H9 (cell line): Measurements from ENCODE around the gene ASB5. TPM values are rescaled to one million over a fixed set of nuclear protein-coding genes. Genes with fewer than 3 reads are reported as not detected.
A peak's percentile ranks its signal among the peaks of the same experiment; 100 is the strongest.

Experiments used
- DNase-seq: peaks from one replicate; pipeline ENCODE4 v3.0.0-alpha.2; 2017
- H2AFZ ChIP-seq: one replicate; pipeline ENCODE4 v1.6.1; 2013; ENCODE audit warnings: mild to moderate bottlenecking, low read length, control low read depth, moderate library complexity
- H2AK5ac ChIP-seq: 2 replicates; pipeline ENCODE4 v1.6.1; 2013; ENCODE audit warnings: low read length, control low read depth, mixed read lengths; ENCODE audit not compliant: insufficient read length
- H2BK120ac ChIP-seq: one replicate; pipeline ENCODE4 v1.6.1; 2013; ENCODE audit warnings: low read depth, mild to moderate bottlenecking, low read length, control low read depth, inconsistent platforms; ENCODE audit not compliant: poor library complexity, severe bottlenecking
- H2BK12ac ChIP-seq: 2 replicates; pipeline ENCODE4 v1.6.1; 2013; ENCODE audit warnings: low read length, control low read depth, mixed read lengths, low read depth; ENCODE audit not compliant: insufficient read length
- H2BK15ac ChIP-seq: 2 replicates; pipeline ENCODE4 v1.6.1; 2013; ENCODE audit warnings: low read depth, low read length, control low read depth
- H2BK20ac ChIP-seq: one replicate; pipeline ENCODE4 v1.6.1; 2013; ENCODE audit warnings: low read depth, mild to moderate bottlenecking, low read length, control low read depth, inconsistent platforms; ENCODE audit not compliant: poor library complexity, severe bottlenecking
- H2BK5ac ChIP-seq: 2 replicates; pipeline ENCODE4 v1.6.1; 2013; ENCODE audit warnings: low read length, control low read depth, mixed read lengths; ENCODE audit not compliant: insufficient read length
- H3K14ac ChIP-seq: 2 replicates; pipeline ENCODE4 v1.6.1; 2013; ENCODE audit warnings: low read length, control low read depth; ENCODE audit not compliant: insufficient read depth
- H3K18ac ChIP-seq: 2 replicates; pipeline ENCODE4 v1.6.1; 2013; ENCODE audit warnings: low read depth, mild to moderate bottlenecking, mixed read lengths, low read length, control low read depth; ENCODE audit not compliant: insufficient read length
- H3K23ac ChIP-seq: 2 replicates; pipeline ENCODE4 v1.6.1; 2013; ENCODE audit warnings: low read length, control low read depth, mixed read lengths, low read depth; ENCODE audit not compliant: insufficient read length
- H3K23me2 ChIP-seq: 2 replicates; pipeline ENCODE4 v1.6.1; 2013; ENCODE audit warnings: low read depth, mild to moderate bottlenecking, mixed read lengths, low read length, control low read depth; ENCODE audit not compliant: insufficient read length, poor library complexity, severe bottlenecking
- H3K27ac ChIP-seq: 2 replicates; pipeline ENCODE4 v1.5.1; 2013; ENCODE audit warnings: low read length, control low read depth, mixed read lengths, low read depth; ENCODE audit not compliant: insufficient read length
- H3K27me3 ChIP-seq: 2 replicates; pipeline ENCODE4 v1.6.1; 2013; ENCODE audit warnings: low read length, control low read depth, inconsistent platforms; ENCODE audit not compliant: insufficient read depth
- H3K4ac ChIP-seq: 2 replicates; pipeline ENCODE4 v1.6.1; 2013; ENCODE audit warnings: low read depth, mild to moderate bottlenecking, control low read depth, inconsistent platforms, low read length, moderate library complexity
- H3K4me1 ChIP-seq: 2 replicates; pipeline ENCODE4 v1.6.1; 2013; ENCODE audit warnings: low read length, control low read depth, inconsistent platforms; ENCODE audit not compliant: insufficient read depth
- H3K4me2 ChIP-seq: 2 replicates; pipeline ENCODE4 v1.6.1; 2013; ENCODE audit warnings: low read length, control low read depth, mixed read lengths; ENCODE audit not compliant: insufficient read length, insufficient read depth
- H3K56ac ChIP-seq: 2 replicates; pipeline ENCODE4 v1.6.1; 2013; ENCODE audit warnings: low read depth, mild to moderate bottlenecking, mixed read lengths, low read length, control low read depth; ENCODE audit not compliant: insufficient read length
- H3K79me1 ChIP-seq: 2 replicates; pipeline ENCODE4 v1.6.1; 2013; ENCODE audit warnings: low read depth, mild to moderate bottlenecking, moderate library complexity, low read length, control low read depth, inconsistent platforms; ENCODE audit not compliant: insufficient read depth, poor library complexity, severe bottlenecking
- H3K79me2 ChIP-seq: 2 replicates; pipeline ENCODE4 v1.6.1; 2013; ENCODE audit warnings: low read length, control low read depth, inconsistent platforms; ENCODE audit not compliant: insufficient read depth
- H3K9ac ChIP-seq: 2 replicates; pipeline ENCODE4 v1.6.1; 2013; ENCODE audit warnings: low read length, control low read depth, mixed read lengths; ENCODE audit not compliant: insufficient read length; ENCODE audit errors: extremely low read depth
- H3K9me3 ChIP-seq: one replicate; pipeline ENCODE4 v1.6.1; 2013; ENCODE audit warnings: low read depth, low read length, inconsistent platforms; ENCODE audit not compliant: control insufficient read depth
- H3T11ph ChIP-seq: one replicate; pipeline ENCODE4 v1.6.1; 2013; ENCODE audit warnings: mild to moderate bottlenecking, low read length, control low read depth, inconsistent platforms
- H4K20me1 ChIP-seq: one replicate; pipeline ENCODE4 v1.6.1; 2013; ENCODE audit not compliant: control insufficient read depth, insufficient read length, insufficient read depth
- H4K5ac ChIP-seq: 2 replicates; pipeline ENCODE4 v1.6.1; 2013; ENCODE audit warnings: low read depth, mild to moderate bottlenecking, mixed read lengths, low read length, control low read depth; ENCODE audit not compliant: insufficient read length
- H4K8ac ChIP-seq: replicated peaks from 2 replicates; pipeline ENCODE4 v1.6.1; 2013; ENCODE audit warnings: low read length, control low read depth, mixed read lengths, low read depth; ENCODE audit not compliant: insufficient read length
- H4K91ac ChIP-seq: 2 replicates; pipeline ENCODE4 v1.6.1; 2013; ENCODE audit warnings: low read depth, mild to moderate bottlenecking, moderate library complexity, mixed read lengths, low read length, control low read depth; ENCODE audit not compliant: insufficient read length
- H3K27ac Mint-ChIP-seq, 3 experiments: 2 replicates in 2 of 3; 3 replicates in 1 of 3; pipeline ENCODE4 v1.8.0; 2020 to 2021; ENCODE audit warnings: mixed read lengths in 3 of 3, mild to moderate bottlenecking in 1 of 3, moderate library complexity in 1 of 3
- H3K27me3 Mint-ChIP-seq: 2 replicates; pipeline ENCODE4 v1.8.0; 2021; ENCODE audit warnings: low read depth, mild to moderate bottlenecking, moderate library complexity, mixed read lengths
- H3K36me3 Mint-ChIP-seq, 3 experiments: 2 replicates in 2 of 3; 3 replicates in 1 of 3; pipeline ENCODE4 v1.8.0; 2020 to 2021; ENCODE audit warnings: low read depth in 3 of 3, mixed read lengths in 3 of 3; ENCODE audit not compliant: insufficient read depth in 1 of 3
- H3K4me1 Mint-ChIP-seq, 2 experiments: 2 replicates each; pipeline ENCODE4 v1.8.0; 2020; ENCODE audit warnings: mixed read lengths in 2 of 2
- H3K4me3 Mint-ChIP-seq, 2 experiments: 2 replicates in 1 of 2; 3 replicates in 1 of 2; pipeline ENCODE4 v1.8.0; 2020 to 2021; ENCODE audit warnings: mild to moderate bottlenecking in 2 of 2, mixed read lengths in 2 of 2, moderate library complexity in 1 of 2
- H3K9me3 Mint-ChIP-seq, 2 experiments: 2 replicates in 1 of 2; 3 replicates in 1 of 2; pipeline ENCODE4 v1.8.0; 2020; ENCODE audit warnings: mild to moderate bottlenecking in 2 of 2, mixed read lengths in 2 of 2, moderate library complexity in 1 of 2
- WGBS: extraction: QIAGEN DNeasy Blood & Tissue Kit; methylation state at CpG from one replicate; pipeline ENCODE4 v1.1.7; 2013; ENCODE audit warnings: missing lambda C conversion rate, low lambda C conversion rate, mixed read lengths; ENCODE audit not compliant: insufficient read length; ENCODE audit errors: extremely low coverage; 5-methylcytosine and 5-hydroxymethylcytosine counted together
- total RNA-seq: library from RNA; stranded (reverse); gene quantifications from 2 replicates; pipeline ENCODE4 v1.2.1, GENCODE V29; 2021
- TF ChIP-seq, protein P1 (sequence below): fragments of 200-600 bp; sonication (generic); conservative IDR thresholded peaks from 3 replicates; pipeline ENCODE4 v1.8.0; 2021; ENCODE audit warnings: antibody characterized with exemption, mild to moderate bottlenecking

ASB5 gene
- total RNA-seq, 1 experiment from 2014 or later: not detected

DNA sequence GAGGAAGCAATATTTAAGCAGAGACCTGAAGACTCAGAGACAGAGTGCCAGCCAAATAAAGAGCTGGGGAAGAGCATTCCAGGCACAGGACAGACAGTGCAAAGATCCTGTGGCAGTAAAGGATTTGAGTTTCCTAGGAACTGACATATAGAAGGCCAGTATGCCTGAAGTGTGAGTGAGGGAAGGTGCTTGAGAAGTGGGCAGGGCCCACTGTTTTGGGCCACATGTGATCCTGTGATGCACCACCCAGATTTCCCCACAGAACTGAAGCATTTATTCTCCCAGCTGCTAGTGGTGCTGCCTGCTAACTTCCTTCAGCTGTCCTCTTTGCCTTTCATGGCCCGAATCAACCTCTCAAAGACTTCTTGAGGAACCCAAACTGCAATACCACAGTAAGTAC, 23.9 kb upstream of the ASB5 start:
- H2BK20ac ChIP-seq: no peak overlapping the region
- no peaks in the 10 kb centered on the region for H3K23me2 ChIP-seq
- no peak overlapping the region for H2AFZ ChIP-seq
- H3K56ac ChIP-seq: no peak overlapping the region
- no peak overlapping the region for H3K14ac ChIP-seq
- no peaks in the 10 kb centered on the region for H3K36me3 Mint-ChIP-seq
- no peak overlapping the region for H3K4ac ChIP-seq
- H3K4me3 Mint-ChIP-seq: no peak overlapping the region
- no peak overlapping the region for H3T11ph ChIP-seq
- H3K9ac ChIP-seq: no peak overlapping the region
- H2BK12ac ChIP-seq: peak overlapping the region; percentile 18
- H4K20me1 ChIP-seq: no peaks in the 10 kb centered on the region
- H3K9me3 Mint-ChIP-seq: no peaks in the 10 kb centered on the region
- no peak overlapping the region for H3K27ac Mint-ChIP-seq
- no peak overlapping the region for H2BK5ac ChIP-seq
- H3K27me3 ChIP-seq: no peaks in the 10 kb centered on the region
- H3K79me2 ChIP-seq: no peaks in the 10 kb centered on the region
- no peak overlapping the region for H2BK15ac ChIP-seq
- no peak overlapping the region for H3K27ac ChIP-seq
- no peaks in the 10 kb centered on the region for H3K79me1 ChIP-seq
- H3K27me3 Mint-ChIP-seq: no peaks in the 10 kb centered on the region
- H4K8ac ChIP-seq: no peak overlapping the region
- no peak overlapping the region for H3K4me2 ChIP-seq
- no peaks in the 10 kb centered on the region; the same call in 1 of the 2 replicates for H3K4me1 ChIP-seq
- no peak overlapping the region for H4K5ac ChIP-seq
- no peak overlapping the region for H3K23ac ChIP-seq
- no peaks in the 10 kb centered on the region for H3K9me3 ChIP-seq
- no CpG with 5 or more reads among the region's 1 CpG for WGBS
- no peak overlapping the region for H2BK120ac ChIP-seq
- no peak for DNase-seq
- no peak overlapping the region for H2AK5ac ChIP-seq
- no peak overlapping the region for H3K18ac ChIP-seq
- TF ChIP-seq, protein P1, sequence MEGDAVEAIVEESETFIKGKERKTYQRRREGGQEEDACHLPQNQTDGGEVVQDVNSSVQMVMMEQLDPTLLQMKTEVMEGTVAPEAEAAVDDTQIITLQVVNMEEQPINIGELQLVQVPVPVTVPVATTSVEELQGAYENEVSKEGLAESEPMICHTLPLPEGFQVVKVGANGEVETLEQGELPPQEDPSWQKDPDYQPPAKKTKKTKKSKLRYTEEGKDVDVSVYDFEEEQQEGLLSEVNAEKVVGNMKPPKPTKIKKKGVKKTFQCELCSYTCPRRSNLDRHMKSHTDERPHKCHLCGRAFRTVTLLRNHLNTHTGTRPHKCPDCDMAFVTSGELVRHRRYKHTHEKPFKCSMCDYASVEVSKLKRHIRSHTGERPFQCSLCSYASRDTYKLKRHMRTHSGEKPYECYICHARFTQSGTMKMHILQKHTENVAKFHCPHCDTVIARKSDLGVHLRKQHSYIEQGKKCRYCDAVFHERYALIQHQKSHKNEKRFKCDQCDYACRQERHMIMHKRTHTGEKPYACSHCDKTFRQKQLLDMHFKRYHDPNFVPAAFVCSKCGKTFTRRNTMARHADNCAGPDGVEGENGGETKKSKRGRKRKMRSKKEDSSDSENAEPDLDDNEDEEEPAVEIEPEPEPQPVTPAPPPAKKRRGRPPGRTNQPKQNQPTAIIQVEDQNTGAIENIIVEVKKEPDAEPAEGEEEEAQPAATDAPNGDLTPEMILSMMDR: no peak
- H3K4me1 Mint-ChIP-seq: peaks cover 17 to 18% of the 10 kb centered on the region in 2 experiments
- no peak overlapping the region for H4K91ac ChIP-seq
